CD4-positive, alpha-beta T cell treated with Interleukin-4 for 1 hour (primary cell): Measurements from ENCODE around the gene TPPP2.
"Not testable (repeated sequence)": the region's sequence is repeated elsewhere in the genome, so short reads cannot be mapped to it uniquely, and the experiment has no call there.

Experiments used
- DNase-seq, 2 donors: peaks; one replicate each; pipeline ENCODE4 v3.0.0-alpha.2; 2020 to 2022

Gene TPPP2

DNA sequence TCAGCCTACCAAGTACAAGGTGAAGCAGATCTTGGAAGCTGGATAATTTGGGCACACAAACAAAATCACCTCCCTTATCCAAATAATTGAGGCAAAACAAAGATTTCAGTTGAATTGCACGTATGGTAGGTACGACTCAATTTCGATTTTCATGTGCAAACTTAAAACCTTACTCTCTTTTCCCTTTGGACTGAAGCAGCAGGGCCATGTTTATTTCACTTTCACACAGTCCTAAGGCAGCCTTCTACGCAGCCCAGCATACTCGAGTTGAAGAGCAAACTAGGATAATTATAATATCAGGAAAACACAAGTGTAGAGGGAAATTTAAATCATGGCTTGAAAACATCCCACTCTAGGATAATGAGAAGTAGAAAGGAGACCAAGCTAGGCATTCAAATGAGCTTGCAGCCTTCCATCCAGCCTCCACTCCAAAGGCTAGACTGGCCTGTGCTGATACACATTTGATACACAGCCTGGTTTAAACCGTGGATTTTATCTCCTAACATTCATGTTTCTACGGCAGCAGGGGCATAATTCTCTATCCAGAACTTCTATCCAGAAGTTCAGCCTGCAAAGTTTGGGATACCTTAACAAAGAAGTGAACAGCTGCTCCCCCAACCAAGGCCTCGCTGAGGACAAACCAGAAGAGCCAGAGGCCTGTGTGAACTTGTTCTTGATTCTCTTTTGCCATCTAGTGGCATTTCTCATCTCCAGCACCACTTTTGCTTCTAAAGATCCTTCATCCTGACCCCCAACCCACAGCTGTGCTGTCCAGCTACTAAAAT is 9.8 kb downstream of the TPPP2 start:
- peak; percentile 21 to 59 for DNase-seq

GRCh38 chr14:21040370-21040925 is 10.4 kb downstream of the TPPP2 start:
- no peak for DNase-seq

- not testable (repeated sequence) for DNase-seq
Observed at GRCh38 chr14:21040941-21041340, 10.9 kb downstream of the TPPP2 start.

- DNase-seq = no peak
Observed at GRCh38 chr14:21041676-21042433, 11.8 kb downstream of the TPPP2 start, which contains the start of gene RNASE7. TSS of gene RNASE7 (plus strand) at chr14:21042362. CDS start at chr14:21042993, 631 bp downstream.

DNA sequence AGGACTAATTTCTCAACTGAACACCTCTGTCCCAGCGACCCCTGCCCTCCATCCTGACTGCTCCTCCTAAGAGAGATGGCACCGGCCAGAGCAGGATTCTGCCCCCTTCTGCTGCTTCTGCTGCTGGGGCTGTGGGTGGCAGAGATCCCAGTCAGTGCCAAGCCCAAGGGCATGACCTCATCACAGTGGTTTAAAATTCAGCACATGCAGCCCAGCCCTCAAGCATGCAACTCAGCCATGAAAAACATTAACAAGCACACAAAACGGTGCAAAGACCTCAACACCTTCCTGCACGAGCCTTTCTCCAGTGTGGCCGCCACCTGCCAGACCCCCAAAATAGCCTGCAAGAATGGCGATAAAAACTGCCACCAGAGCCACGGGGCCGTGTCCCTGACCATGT is 12.9 kb downstream of the TPPP2 start:
- DNase-seq = no peak

DNA sequence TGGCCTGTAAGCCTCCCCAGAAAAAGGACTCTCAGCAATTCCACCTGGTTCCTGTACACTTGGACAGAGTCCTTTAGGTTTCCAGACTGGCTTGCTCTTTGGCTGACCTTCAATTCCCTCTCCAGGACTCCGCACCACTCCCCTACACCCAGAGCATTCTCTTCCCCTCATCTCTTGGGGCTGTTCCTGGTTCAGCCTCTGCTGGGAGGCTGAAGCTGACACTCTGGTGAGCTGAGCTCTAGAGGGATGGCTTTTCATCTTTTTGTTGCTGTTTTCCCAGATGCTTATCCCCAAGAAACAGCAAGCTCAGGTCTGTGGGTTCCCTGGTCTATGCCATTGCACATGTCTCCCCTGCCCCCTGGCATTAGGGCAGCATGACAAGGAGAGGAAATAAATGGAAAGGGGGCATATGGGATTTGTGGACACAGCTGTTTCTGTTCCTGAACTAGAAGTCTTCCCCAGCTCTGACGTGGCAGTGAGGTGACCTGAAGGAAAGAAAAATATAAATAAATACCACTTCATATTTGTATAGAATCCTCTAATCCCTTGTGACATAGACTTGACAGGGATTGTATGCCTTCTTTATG is 13.5 kb downstream of the TPPP2 start:
- no peak for DNase-seq

- DNase-seq = peak in 1 of 2 donors; percentile 22
Observed at GRCh38 chr14:21043974-21044618, 14.1 kb downstream of the TPPP2 start.

DNA sequence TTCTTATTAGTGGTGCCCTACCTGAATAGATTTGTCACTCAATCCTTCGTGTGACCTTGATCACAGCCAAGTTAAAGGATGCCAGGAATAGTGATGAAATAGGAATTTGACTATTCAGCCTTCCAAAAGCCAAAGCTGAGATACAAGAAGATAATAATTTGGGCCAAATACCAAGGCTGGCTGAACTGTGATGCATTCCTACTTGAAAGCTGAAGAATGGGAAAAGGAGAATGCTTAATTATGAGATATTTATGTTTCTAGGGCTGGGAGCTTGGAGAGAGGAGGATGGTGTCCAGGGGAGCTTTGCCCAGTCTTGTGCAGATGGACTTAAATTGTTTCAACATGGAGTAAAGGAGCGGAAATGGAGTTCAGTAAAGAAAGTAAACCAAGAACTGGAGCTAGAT is 17.4 kb downstream of the TPPP2 start:
- DNase-seq = no peak

DNA sequence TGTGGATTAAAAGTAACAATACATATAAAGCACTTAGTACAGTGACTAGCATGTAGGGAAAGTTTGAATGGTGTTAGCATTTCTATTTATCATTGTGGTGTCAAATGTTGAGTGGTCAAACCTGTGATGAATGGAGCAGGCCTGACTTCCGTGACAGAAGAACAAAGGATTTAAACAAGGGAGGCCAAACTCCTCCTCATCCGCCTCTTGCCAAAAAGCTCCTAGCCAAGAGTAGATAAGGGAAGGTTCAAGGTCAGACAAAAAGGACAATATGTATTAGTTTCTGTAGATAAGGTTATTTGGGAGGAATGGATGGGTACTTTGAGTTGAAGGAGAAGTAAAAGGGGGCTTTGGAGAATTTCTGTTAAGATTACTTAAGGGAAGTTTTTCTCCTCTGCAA is 18.6 kb downstream of the TPPP2 start:
- DNase-seq = no peak

DNA sequence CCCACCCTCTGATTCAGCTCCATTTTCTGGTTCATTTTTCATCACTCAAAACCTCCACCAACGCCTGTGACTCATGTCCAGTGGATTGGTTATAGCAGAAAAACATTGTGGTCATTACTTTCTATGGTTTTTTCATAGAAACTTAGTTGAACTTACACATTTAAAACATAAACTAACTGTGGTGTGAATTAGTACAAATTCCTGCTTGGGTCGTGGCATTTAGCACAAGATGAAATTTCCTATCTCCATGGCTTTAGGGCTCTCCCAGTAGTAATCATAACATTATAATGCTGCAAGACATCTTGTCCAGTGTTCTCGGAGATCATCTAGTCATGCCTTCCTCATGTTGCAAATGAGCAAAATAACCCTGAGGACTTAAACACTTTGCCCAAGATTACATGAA is 19.3 kb downstream of the TPPP2 start:
- DNase-seq = no peak

DNA sequence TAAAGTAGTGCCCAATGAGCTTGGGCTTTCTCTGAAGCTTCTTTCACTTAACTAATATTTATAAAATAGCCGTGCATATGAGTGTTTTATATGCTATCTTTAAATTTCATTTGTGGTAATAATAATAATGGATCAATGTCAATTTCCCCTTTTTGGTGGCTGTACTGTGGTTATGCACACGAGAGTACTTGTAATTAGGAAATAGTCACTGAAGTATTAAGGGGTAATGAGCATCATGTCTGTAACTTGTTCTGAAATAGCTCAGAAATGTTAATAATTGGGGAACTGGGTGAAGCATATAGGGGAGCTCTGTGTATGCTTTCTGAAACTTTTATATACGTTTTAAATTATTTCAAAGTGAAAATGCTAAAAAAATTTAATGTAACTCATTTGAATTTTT is 20.6 kb downstream of the TPPP2 start:
- no peak for DNase-seq

GRCh38 chr14:21053184-21054122 is 23.4 kb downstream of the TPPP2 start:
- no peak for DNase-seq

DNA sequence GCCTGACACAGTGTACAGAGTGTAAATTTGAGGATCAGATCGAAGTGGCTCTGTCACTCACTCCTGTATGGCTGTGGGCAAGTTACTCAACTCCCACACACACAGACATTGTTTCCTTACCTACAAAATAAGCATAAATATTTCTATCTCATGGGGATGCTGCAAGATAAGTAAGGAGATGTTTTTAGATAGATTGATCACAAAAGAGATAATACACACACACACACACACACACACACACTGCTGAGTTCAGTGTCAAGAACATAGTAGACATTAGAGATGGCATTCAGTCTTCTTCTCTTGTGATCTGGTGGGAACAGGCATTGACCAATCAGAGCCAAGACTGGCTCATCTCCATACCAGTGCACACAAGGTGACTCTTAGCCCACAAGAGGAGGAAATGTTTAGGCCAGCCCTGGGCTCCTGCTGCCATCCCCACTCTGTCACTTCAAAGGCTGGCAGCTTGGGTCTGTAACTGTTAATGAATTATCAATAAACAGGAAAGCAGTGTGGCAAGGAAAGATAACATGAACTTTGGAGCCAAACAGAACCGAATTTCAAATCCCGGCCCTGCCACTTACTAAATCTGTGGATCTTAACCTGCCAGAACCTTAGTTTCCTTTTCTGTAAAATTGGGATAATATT is 24.2 kb downstream of the TPPP2 start:
- no peak for DNase-seq

GRCh38 chr14:21054768-21055145 is 24.7 kb downstream of the TPPP2 start:
- DNase-seq = no peak

GRCh38 chr14:21055432-21056117 is 25.6 kb downstream of the TPPP2 start:
- DNase-seq = no peak

DNA sequence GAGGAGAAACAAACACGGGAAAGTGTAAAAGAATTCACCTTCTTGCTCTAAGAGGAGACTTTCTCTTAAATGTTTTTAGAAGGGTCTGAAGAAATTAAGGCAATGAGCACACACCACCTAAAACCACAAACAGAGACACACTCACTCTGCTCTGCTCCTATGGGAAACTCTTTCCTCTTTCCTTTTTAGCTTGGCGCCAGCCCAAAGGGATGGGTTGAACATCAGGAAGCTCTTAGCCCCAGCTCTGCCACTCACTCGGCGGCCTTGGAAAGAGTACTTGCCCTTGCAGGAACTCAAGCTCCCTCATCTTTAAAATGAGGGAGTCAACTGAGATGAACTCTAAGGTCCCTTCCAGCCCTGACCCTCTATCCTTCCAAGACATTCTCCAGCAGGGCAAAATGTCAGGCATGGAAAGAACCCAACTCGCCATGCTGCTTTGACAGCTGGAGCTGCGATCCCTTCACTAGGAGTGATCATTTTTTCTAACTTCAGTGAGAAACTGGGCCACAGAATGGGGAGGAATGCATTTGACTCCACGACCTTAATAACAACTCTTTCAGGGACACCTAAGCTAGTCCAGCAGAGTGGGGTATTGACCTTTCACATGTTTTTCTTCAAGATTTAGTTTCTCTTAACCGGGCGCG is 26.6 kb downstream of the TPPP2 start:
- DNase-seq = no peak

DNA sequence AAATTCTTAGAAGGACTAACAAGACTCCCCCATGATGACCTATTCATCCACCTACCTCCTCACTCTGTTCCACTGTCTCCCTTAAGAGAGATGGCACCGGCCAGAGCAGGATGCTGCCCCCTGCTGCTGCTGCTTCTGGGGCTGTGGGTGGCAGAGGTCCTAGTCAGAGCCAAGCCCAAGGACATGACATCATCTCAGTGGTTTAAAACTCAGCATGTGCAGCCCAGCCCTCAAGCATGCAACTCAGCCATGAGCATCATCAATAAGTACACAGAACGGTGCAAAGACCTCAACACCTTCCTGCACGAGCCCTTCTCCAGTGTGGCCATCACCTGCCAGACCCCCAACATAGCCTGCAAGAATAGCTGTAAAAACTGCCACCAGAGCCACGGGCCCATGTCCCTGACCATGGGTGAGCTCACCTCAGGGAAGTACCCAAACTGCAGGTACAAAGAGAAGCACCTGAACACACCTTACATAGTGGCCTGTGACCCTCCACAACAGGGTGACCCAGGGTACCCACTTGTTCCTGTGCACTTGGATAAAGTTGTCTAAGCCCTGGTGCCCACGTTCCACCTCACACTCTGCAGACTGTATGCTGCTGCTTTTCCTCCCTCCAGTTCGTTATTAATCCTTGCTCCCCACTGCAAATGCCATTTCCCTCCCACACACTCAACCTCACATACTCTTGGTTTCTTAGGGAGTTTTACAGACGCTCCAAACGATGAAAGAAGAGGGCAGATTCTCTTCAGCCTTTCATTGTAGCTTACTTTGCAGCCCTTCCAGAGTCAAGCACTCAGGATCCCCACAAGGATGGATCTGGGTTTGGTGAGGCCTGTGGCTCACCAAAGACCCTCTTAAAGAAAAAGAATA is 28.0 kb downstream of the TPPP2 start, which contains the start of gene RNASE8:
Gene RNASE8, plus strand, starts transcription at position 20 of the 873 bp plus-strand sequence. Its CDS starts 71 bp downstream, at position 91.
- no peak for DNase-seq

DNA sequence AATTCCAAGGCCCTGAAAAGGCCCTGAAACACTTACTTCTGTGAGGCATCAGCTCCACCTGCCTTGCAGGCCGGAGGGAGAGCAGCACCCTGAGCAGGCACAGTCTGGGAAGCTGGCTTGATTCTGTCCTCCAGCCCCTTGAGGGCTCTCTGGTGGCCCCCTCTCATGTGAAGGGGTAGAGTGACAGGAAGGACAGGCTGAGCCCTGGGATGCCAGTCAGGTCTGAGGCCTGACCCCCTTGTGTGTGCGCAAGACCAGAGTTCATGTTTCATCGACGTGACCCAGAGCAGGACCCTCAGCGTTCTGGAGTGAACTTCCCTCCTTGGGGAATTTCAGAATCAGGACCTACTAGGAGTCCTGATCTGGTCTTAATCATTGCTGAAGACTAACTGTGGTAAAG is 28.9 kb downstream of the TPPP2 start:
- no peak for DNase-seq
